Gastrocnemius medialis (tissue), 4 donors: ENCODE data around the gene R3HCC1L.

Experiments used
- CTCF ChIP-seq, 5 experiments: fragments of 450-650 bp in 3 of 5; fragments of 200-600 bp in 2 of 5; sonication (generic) in 2 of 5; IDR thresholded peaks in 4 of 5; conservative IDR thresholded peaks in 1 of 5; 1 replicate in 4 of 5; 2 replicates in 1 of 5; pipeline ENCODE4 v1.5.1; 2016 to 2019; ENCODE audit warnings: antibody characterized with exemption in 5 of 5, mild to moderate bottlenecking in 3 of 5, moderate library complexity in 3 of 5
- POLR2A ChIP-seq, 2 donors: fragments of 450-650 bp; IDR thresholded peaks; one replicate each; pipeline ENCODE4 v1.6.1; 2017; ENCODE audit warnings: antibody characterized with exemption in 2 of 2, mild to moderate bottlenecking in 2 of 2, moderate library complexity in 2 of 2

- TF ChIP-seq CTCF (IDR thresholded peaks at IDR 0.05 in 4 of 5, conservative IDR thresholded peaks at IDR 0.05 in 1 of 5) (no peak), POLR2A (IDR thresholded peaks at IDR 0.05) (no peak)
These were observed 122.7 kb downstream of the R3HCC1L start for GRCh38 chr10:98257198-98257597.
